ENCODE data around the gene IGSF1.

DNA sequence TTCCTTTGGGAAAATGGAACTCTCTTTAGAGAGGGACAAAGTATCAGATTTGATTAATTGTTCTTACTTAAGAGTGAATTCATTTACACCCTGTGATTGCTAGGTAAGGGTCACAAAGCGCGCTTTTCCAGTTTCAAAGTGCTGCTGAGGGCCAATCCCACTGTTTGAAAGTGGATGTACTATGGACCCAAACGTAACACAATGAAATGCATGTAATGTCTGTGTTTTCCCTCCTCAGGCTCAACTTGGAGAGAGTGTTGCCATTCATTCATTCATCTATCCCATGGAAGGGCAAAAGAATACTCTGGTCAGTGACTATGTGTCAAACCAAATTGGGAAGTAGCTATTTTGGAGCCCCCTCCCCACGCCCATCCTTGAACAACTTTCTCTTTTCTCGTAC, 16.1 kb downstream of the IGSF1 start:
- TF ChIP-seq, protein P1, sequence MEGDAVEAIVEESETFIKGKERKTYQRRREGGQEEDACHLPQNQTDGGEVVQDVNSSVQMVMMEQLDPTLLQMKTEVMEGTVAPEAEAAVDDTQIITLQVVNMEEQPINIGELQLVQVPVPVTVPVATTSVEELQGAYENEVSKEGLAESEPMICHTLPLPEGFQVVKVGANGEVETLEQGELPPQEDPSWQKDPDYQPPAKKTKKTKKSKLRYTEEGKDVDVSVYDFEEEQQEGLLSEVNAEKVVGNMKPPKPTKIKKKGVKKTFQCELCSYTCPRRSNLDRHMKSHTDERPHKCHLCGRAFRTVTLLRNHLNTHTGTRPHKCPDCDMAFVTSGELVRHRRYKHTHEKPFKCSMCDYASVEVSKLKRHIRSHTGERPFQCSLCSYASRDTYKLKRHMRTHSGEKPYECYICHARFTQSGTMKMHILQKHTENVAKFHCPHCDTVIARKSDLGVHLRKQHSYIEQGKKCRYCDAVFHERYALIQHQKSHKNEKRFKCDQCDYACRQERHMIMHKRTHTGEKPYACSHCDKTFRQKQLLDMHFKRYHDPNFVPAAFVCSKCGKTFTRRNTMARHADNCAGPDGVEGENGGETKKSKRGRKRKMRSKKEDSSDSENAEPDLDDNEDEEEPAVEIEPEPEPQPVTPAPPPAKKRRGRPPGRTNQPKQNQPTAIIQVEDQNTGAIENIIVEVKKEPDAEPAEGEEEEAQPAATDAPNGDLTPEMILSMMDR (IDR thresholded peaks at IDR 0.05) = no peak
- no peak for TF ChIP-seq POLR2A (IDR thresholded peaks at IDR 0.05)
- TF ChIP-seq POLR2AphosphoS5 (IDR thresholded peaks at IDR 0.05) = no peak
